GM18951 (cell line): ENCODE results near the gene DAB1.

Experiments
- POLR2A ChIP-seq: IDR thresholded peaks from 4 replicates; pipeline ENCODE4 v1.6.1; 2011; ENCODE audit warnings: mild to moderate bottlenecking; ENCODE audit not compliant: insufficient read length, insufficient read depth; ENCODE audit errors: extremely low read depth
- in situ Hi-C: fragments of 300-500 bp; cut with MboI; formaldehyde crosslinking; loops from one replicate; pipeline ENCODE4 v1.12.0; 2022; ENCODE audit warnings: low sequenced_read_pairs, mixed read lengths, inconsistent platforms; ENCODE audit not compliant: unreplicated experiment

The DAB1 gene

DNA sequence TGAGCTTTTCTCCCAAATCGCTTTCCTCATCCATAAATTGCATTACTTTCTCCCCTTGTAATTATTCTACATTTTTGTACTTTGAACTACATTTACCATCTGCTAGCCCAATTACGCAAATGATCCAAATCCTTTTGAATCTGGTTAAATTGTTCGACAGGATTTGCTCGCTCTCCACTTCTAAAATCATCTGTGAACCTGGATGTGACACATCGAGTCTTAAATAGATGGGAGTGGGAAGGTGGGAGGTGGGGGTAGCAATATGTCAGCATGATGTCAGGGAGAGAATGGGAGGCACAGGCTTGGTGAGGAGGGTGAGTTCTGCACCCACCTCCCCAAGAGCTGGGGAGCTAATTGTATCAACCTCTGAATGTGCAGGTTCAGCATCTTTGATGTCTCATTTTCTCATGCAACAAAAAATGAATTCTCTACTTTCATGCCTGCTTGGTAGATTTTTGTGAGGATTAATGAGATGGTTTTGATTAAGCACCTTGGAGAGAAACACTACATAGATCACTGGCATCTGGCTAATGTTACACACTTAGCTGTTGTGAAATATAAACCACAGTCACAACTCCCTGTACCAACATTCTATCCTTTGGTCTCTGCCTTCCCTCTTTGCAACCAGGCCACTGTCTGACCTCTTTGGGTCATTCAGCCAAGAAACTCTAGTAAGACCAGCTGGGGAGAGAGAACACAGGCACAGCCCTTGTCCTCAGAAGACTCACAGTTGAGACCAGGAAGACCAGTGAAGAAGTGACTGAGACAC is 165.1 kb downstream of the DAB1 start:
- TF ChIP-seq POLR2A: no peak
- in situ Hi-C loops: no loop called here

DNA sequence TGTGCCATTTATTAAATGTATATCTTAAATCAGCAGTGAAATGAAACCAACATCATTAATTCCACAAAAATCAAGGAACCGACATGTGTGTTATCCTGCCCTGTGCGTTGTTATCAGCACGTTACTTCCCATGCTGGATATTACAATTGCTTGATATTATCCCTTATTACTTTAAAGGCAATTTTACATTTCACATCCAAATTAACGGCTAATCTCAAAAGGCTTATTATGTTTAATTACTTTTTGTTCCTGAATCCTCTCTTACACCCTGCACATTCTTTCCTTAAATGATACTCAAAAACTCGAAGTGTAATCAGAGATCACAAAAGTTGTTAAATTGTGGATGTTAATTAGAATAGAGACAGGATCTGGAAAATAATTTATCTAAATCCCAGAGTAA is 167.9 kb downstream of the DAB1 start:
- in situ Hi-C loops: no loop called here
- no peak for TF ChIP-seq POLR2A

- in situ Hi-C loops: no loop called here
- TF ChIP-seq POLR2A: no peak
Measured at GRCh38 chr1:57254022-57254421, 169.8 kb downstream of the DAB1 start.

- in situ Hi-C loops: no loop called here
- no peak for TF ChIP-seq POLR2A
Measured at GRCh38 chr1:57252597-57253294, 171.1 kb downstream of the DAB1 start.

DNA sequence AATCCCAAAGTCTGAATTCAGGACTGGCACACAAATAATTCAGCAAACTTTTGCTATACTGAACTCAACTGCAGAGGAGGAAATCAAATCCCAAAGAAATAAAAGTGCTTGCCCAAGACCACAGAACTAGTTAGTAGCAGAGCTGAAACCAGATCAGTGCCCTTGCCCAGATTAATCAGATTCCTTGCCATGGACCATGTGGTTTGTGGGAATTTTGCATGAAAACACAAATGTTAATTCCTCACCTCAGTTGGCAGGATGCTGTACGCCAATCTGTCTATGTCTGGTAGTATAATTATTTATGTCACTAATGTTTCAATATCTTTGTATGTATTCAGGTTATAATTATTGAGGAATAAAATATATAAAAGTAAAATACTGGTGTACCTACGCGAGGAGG is 173.8 kb downstream of the DAB1 start:
- in situ Hi-C loops: no loop called here
- TF ChIP-seq POLR2A: no peak

GRCh38 chr1:57249511-57249910 is 174.3 kb downstream of the DAB1 start:
- in situ Hi-C loops: no loop called here
- TF ChIP-seq POLR2A: no peak

DNA sequence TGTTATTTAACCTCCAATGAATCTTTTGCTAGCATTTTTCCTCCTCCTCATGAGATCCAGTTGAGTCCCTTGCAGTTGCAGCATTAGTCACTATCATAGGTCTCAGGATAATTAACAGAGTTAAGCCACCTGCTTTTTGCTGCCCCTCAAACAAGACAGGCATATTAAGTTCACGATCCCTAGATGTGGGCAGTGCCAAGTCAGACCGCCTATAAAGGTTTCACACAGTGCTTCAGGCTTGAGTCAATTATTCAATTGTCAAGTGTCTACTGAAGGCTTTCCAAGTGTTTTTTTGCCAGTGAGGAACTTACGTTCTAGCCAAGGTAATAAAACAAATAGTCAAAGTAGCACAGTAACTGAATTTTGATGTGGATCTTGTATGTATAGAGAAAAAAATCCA is 175.0 kb downstream of the DAB1 start:
- in situ Hi-C loops: no loop called here
- no peak for TF ChIP-seq POLR2A

DNA sequence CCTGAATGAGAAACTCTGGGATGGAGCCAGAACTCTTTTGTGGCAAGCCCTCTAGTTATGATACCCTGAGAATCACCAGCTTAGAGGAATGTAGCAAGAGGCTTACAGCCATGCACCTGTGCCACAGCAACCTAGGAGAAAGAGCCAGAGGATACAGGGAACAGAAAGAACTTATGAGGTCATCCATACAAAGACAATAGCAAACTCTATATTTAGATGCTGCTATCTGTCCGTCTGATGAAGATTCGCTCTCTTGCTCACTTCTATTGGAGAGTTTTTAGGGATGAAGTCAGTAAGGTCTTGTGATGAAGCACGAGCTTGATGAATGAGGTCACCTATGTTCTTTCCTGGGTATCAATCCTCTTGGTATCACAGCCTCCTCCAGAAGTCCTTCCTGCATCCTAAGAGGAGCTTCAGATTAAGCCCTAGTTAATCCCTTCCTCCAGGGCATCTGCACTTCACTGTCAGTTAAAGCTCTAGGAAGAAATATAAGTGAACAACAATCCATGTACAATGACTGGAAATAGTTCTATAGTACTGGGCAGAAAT is 185.6 kb downstream of the DAB1 start:
- TF ChIP-seq POLR2A: no peak

DNA sequence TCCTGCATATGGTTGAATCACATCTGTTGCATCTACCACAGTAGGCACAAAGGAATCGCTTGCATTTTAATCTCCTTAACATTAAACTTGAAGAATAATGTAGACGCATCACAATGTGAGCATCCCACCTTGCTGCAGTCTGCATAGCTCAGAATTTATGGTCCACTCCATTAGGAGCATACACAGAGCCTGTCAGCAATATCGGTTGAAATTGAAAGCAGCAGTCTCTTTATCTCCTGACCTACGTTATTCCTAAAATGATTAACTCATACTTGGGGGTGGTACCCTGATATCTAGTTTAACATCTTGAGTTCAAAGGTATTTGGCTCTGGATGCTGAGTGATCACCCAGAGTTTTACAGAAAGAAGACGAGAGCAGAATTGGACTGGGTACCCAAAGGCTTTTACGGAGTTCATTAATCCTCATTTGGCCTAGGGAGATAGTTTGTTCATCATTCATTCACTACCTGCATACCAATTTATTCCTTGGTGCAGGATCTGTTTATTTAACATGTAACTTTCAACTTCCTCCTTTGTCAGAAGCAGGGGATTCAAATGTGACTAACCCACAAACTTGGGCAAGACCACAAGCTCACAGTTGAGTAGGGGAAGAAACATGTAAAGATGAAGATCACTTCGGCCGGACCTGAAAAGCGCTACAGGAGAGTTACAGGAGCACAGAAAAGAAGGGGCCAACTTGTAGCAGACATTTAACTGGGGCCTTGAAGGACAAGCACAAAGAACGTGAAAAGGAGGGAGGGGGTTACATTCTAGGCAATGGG is 187.9 kb downstream of the DAB1 start:
- no peak for TF ChIP-seq POLR2A
- in situ Hi-C loops: no loop called here

More for the DNA sequence above, 185.6 kb downstream of the DAB1 start:
- in situ Hi-C loops: no loop called here

- in situ Hi-C loops: no loop called here
- no peak for TF ChIP-seq POLR2A
Measured at GRCh38 chr1:57234459-57234858, 189.4 kb downstream of the DAB1 start.

- in situ Hi-C loops: no loop called here
- no peak for TF ChIP-seq POLR2A
Measured at GRCh38 chr1:57232500-57232899, 191.4 kb downstream of the DAB1 start.

DNA sequence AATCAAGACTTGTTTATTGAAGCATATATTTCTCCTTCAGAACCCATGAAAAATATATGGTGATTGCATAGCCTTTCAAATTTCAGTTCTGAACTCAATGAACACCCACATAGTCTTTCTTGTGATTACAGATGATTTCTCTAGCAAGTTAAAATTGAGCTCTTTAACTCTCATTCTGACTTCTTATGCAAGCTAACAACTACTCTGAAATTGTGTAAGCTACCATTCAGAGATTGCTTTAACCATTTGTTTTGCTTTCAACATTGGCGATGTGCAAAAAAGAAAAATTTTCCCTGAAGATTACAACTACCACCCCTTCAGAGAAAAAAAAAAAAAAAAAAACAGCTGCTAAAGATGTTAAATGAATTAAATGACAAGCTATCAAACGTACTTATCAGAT is 193.9 kb downstream of the DAB1 start:
- TF ChIP-seq POLR2A: no peak
- in situ Hi-C loops: no loop called here

GRCh38 chr1:57229076-57229475 is 194.8 kb downstream of the DAB1 start:
- in situ Hi-C loops: no loop called here
- TF ChIP-seq POLR2A: no peak
